A549 (cell line): ENCODE results near the gene PRSS53. TPM values are rescaled to one million over a fixed set of nuclear protein-coding genes. Genes with fewer than 3 reads are reported as not detected.
"Not testable (repeated sequence)": the region's sequence is repeated elsewhere in the genome, so short reads cannot be mapped to it uniquely, and the experiment has no call there.

Source experiments
- ATAC-seq, 2 experiments: fragments of 200-7000 bp in 1 of 2; fragments of >200 bp in 1 of 2; cut with Nextera tagmentation in 1 of 2; cut with Tn5 transposase in 1 of 2; 3 replicates each; pipeline versions ENCODE4 v1.8.0 to v1.9.1; 2018 to 2020; ENCODE audit warnings: mild to moderate bottlenecking in 1 of 2, moderate library complexity in 1 of 2
- CTCF ChIA-PET: fragments of 300-600 bp; sonication (Branson Sonifier 250); formaldehyde crosslinking; extraction: SDS; loops from one replicate; lab custom pipeline; 2021; ENCODE audit warnings: antibody characterized with exemption, inconsistent platforms; lab: Yijun Ruan, JAX
- POLR2A ChIA-PET: fragments of 350-600 bp; formaldehyde crosslinking; extraction: SDS; loops from one replicate; lab custom pipeline; 2021; ENCODE audit warnings: antibody characterized with exemption, inconsistent platforms; lab: Yijun Ruan, JAX
- DNase-seq, 2 experiments: peaks; one replicate each; pipeline versions ENCODE4 v3.0.0 to v3.0.0-alpha.2; 2011 to 2016; ENCODE audit warnings: low read depth in 1 of 2, low spot score in 1 of 2
- FAIRE-seq: peaks from 2 replicates; lab custom pipeline; 2011; peaks lifted over from hg19 to GRCh38; lab: Jason Lieb, UNC
- H3K27ac ChIP-seq, 2 experiments: fragments of >200 bp; sonication (Bioruptor Twin); formaldehyde crosslinking; 3 replicates each; pipeline ENCODE4 v1.5.1; 2016 to 2017
- H3K4me1 ChIP-seq: fragments of >200 bp; sonication (Bioruptor Twin); formaldehyde crosslinking; 3 replicates; pipeline ENCODE4 v1.6.1; 2016
- H3K4me2 ChIP-seq: fragments of >200 bp; sonication (Bioruptor Twin); formaldehyde crosslinking; 3 replicates; pipeline ENCODE4 v1.6.1; 2016
- H3K4me3 ChIP-seq: fragments of >200 bp; sonication (Bioruptor Twin); formaldehyde crosslinking; 3 replicates; pipeline ENCODE4 v1.5.1; 2016
- H3K9me3 ChIP-seq: fragments of >200 bp; sonication (Bioruptor Twin); formaldehyde crosslinking; 3 replicates; pipeline ENCODE4 v1.6.1; 2016
- CBX8 ChIP-seq: fragments of 200-600 bp; sonication (generic); IDR thresholded peaks from 2 replicates; pipeline ENCODE4 v1.6.1; 2016
- CHD4 ChIP-seq: fragments of 200-600 bp; sonication (generic); IDR thresholded peaks from 2 replicates; pipeline ENCODE4 v1.6.1; 2016; ENCODE audit warnings: antibody characterized with exemption, mild to moderate bottlenecking, borderline replicate concordance
- EHF ChIP-seq: fragments of 250-450 bp; sonication (Bioruptor Pico); IDR thresholded peaks from 2 replicates; pipeline ENCODE4 v1.5.0; 2020; ENCODE audit warnings: mild to moderate bottlenecking
- ESRRA ChIP-seq: fragments of 150-350 bp; IDR thresholded peaks from 2 replicates; pipeline ENCODE4 v1.6.1; 2014; ENCODE audit warnings: mild to moderate bottlenecking, low read length, borderline replicate concordance
- FOSB ChIP-seq: fragments of 250-450 bp; sonication (Bioruptor Pico); IDR thresholded peaks from 2 replicates; pipeline ENCODE4 v1.5.0; 2020; ENCODE audit warnings: mild to moderate bottlenecking, moderate library complexity
- FOXS1 ChIP-seq: fragments of 250-450 bp; sonication (Bioruptor Pico); IDR thresholded peaks from 2 replicates; pipeline ENCODE4 v1.5.0; 2020; ENCODE audit warnings: mild to moderate bottlenecking, moderate library complexity
- GATA3 ChIP-seq: IDR thresholded peaks from 2 replicates; pipeline ENCODE4 v1.6.1; 2012; ENCODE audit warnings: borderline replicate concordance
- HDAC2 ChIP-seq: fragments of 200-600 bp; sonication (generic); IDR thresholded peaks from 2 replicates; pipeline ENCODE4 v1.6.1; 2016
- HEYL ChIP-seq: fragments of 250-450 bp; sonication (Bioruptor Pico); IDR thresholded peaks from 2 replicates; pipeline ENCODE4 v1.8.0; 2021; ENCODE audit warnings: mild to moderate bottlenecking, moderate library complexity
- HOXB5 ChIP-seq: fragments of 250-450 bp; sonication (Bioruptor Pico); IDR thresholded peaks from 2 replicates; pipeline ENCODE4 v1.5.0; 2020; ENCODE audit warnings: mild to moderate bottlenecking, moderate library complexity
- JUN ChIP-seq, 2 experiments: fragments of >200 bp; sonication (Bioruptor Twin); formaldehyde crosslinking; IDR thresholded peaks; 2 replicates in 1 of 2; 3 replicates in 1 of 2; pipeline ENCODE4 v1.6.1; 2016 to 2017
- MAFK ChIP-seq: fragments of 450-650 bp; IDR thresholded peaks from 2 replicates; pipeline ENCODE4 v1.6.1; 2014; ENCODE audit not compliant: partially characterized antibody
- PHF8 ChIP-seq: fragments of 200-600 bp; sonication (generic); IDR thresholded peaks from 2 replicates; pipeline ENCODE4 v1.6.1; 2016; ENCODE audit warnings: low read depth, mild to moderate bottlenecking, antibody characterized with exemption, moderate library complexity, borderline replicate concordance
- POLR2A ChIP-seq: IDR thresholded peaks from 2 replicates; pipeline ENCODE4 v1.6.1; 2012; ENCODE audit warnings: mild to moderate bottlenecking, low read length
- RARB ChIP-seq: fragments of 250-450 bp; sonication (Bioruptor Pico); IDR thresholded peaks from 2 replicates; pipeline ENCODE4 v1.8.0; 2021; ENCODE audit warnings: mild to moderate bottlenecking, moderate library complexity
- RFX5 ChIP-seq: fragments of 450-650 bp; IDR thresholded peaks from 2 replicates; pipeline ENCODE4 v1.7.1; 2014; ENCODE audit warnings: antibody characterized with exemption, mild to moderate bottlenecking, moderate library complexity
- ZC3H11A ChIP-seq: fragments of 450-650 bp; IDR thresholded peaks from 2 replicates; pipeline ENCODE4 v1.6.1; 2014; ENCODE audit warnings: antibody characterized with exemption, mild to moderate bottlenecking
- WGBS: methylation state at CpG from one replicate; pipeline ENCODE4 v1.1.6; 2017; ENCODE audit errors: missing lambda C conversion rate; 5-methylcytosine and 5-hydroxymethylcytosine counted together
- polyA plus RNA-seq, 4 experiments: library from polyadenylated mRNA; depleted of rRNA in 3 of 4; stranded (reverse); fragments of >200 nt; fragmentation: RNase III in 1 of 4; extraction: RNeasy Plus Mini Kit Qiagen cat#74134 plus additional on column Dnase treatment in 1 of 4; gene quantifications; 2 replicates in 3 of 4; 3 replicates in 1 of 4; pipeline ENCODE4 v1.2.3, GENCODE V29; 2011 to 2017
- TF ChIP-seq, protein P1 (sequence below): IDR thresholded peaks from 2 replicates; pipeline ENCODE4 v1.6.1; 2012
- TF ChIP-seq, protein P2 (sequence below): fragments of 250-450 bp; sonication (Bioruptor Pico); IDR thresholded peaks from 2 replicates; pipeline ENCODE4 v1.5.0; 2021; ENCODE audit warnings: mild to moderate bottlenecking, moderate library complexity, borderline replicate concordance
- TF ChIP-seq, protein P3 (sequence below): fragments of >200 bp; sonication (Bioruptor Twin); formaldehyde crosslinking; IDR thresholded peaks from 3 replicates; pipeline ENCODE4 v1.6.1; 2016

Gene PRSS53
- polyA plus RNA-seq, 2 of the 4 experiments (the other 2 are of a cell fraction) = 0.79 to 1.5 TPM

DNA sequence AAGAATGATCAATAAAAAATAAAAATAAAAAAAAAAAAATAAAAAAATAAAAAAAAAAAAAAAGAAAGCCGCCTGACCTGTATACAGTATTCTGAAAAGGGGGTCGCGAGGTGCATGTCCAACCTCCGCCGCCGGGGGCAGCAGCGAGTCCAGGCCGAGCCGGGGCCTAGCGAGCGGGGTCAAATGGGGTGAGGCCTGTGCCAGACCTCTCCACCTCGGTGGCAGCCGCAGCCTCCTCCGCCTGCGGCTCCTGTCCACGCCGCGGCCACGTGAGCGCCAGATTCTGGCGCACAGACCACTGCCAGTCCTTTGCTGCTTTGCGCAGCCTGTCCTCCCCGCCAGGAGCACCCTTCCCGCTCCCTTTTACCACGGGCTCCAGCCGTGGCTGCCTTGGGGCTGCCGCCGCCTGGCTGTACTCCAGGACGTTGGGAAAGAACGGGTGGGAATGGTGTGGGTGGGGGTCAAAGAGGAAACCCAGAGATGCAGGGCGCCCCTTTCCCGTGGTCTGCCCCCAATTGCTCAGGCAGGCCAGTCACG, 17.0 kb upstream of the PRSS53 start (continued):
- no peak for TF ChIP-seq RFX5
- TF ChIP-seq, protein P1, sequence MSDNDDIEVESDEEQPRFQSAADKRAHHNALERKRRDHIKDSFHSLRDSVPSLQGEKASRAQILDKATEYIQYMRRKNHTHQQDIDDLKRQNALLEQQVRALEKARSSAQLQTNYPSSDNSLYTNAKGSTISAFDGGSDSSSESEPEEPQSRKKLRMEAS = peak; percentile 90
- TF ChIP-seq HEYL (CRISPR knock-in tag) = no peak

DNA sequence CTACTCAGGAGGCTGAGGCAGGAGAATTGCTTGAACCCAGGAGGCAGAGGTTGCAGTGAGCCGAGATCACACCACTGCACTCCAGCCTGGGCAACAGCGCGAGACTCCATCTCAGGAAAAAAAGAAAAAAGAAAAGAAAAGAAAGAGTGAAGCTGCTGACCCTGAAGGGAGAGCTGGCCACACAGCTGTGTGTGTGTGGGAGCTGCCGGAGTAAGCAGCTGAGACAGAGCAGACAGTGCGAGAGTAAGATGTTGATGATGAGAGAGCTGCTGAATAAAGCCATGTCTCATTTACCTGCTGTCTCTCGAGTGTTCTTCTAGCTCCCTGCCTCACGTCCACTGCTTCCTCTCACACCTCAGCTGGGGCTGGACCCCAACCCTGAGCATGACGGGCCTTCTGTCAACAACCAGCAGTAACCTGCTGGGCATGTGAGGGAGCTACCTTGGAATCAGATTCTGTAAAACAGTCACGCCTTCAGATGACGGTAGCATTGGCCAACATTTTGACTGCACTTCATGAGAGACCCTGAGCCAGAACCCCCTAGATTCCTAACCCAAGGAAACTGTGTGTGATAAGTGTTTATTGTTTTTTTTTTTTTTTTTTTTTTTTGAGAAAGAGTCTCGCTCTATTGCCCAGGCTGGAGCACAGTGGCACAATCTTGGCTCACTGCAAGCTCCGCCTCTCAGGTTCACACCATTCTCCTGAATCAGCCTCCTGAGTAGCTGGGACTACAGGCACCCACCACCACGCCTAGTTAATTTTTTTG, 12.3 kb upstream of the PRSS53 start:
- FAIRE-seq, ATAC-seq, H3K4me2 ChIP-seq, H3K9me3 ChIP-seq, H3K4me3 ChIP-seq, H3K27ac ChIP-seq, H3K4me1 ChIP-seq, DNase-seq: not testable (repeated sequence)
- ChIA-PET POLR2A (interaction anchor here (0.5 to 0.9 kb wide), 2 partner anchors 17 to 197 kb away, joined by 3 to 5 read pairs; partner anchors contain the start of gene KAT8), CTCF (interaction anchor here (0.6 to 12.6 kb wide), 9 partner anchors 10 to 175 kb away, joined by 3 to 97 read pairs (median 3); partner anchors contain the start of genes HSD3B7 and KAT8)
- 87% methylated on average over 13 of the region's 13 CpGs for WGBS

DNA sequence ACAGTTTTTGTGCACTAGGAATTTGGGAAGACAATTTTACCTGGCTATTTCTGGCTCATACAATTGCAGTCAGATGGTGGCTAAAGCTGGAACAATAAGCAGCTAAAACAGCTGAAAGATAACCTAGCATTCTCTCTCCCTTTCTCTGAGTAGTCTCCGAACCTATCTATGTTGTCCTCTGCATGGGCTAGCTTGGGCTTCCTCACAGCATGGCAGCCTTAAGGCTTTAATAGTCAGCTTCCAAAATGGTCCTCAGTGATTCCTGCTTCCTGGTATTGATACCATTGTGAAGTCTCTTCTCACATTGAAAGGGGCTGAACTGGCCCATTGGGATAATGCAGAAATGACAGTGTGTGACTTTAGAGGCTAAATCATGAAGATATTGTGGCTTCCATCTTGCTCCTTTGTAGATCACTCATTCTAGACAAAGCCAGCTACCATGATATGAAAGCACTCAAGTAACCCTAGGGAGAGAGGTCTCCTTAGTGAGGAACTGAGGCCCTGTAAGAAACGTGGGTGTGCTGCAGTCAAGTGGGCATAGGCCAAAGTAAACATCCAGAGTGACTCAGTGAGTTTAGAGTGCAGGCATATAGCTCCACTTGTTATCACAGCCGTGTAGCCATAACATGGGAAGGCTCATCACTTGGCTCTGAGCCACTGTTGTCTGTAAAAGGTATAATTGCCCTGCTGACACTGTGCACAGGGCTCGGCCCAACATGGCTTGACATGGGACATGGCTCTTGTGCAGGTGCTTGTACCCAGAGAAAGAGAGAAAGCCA, 11.3 kb upstream of the PRSS53 start:
- ChIA-PET CTCF (interaction anchor here (0.6 to 12.6 kb wide), 8 partner anchors 9 to 176 kb away, joined by 3 to 97 read pairs (median 3); partner anchors contain the start of genes HSD3B7 and KAT8), POLR2A (interaction anchor here (0.5 to 1.1 kb wide), 3 partner anchors 18 to 198 kb away, joined by 3 read pairs; partner anchors contain the start of genes KAT8 and SETD1A)
- H3K4me1 ChIP-seq = no peaks in the 10 kb centered on the region
- H3K4me3 ChIP-seq = no peak overlapping the region
- 25% methylated on average over 3 of the region's 4 CpGs for WGBS
- FAIRE-seq (no peak), DNase-seq (no peak), ATAC-seq (peak in 1 of 2 experiments; percentile 10; a peak in 2 of 6 replicates)
- no peaks in the 10 kb centered on the region for H3K9me3 ChIP-seq
- TF ChIP-seq MAFK (no peak), FOSB (no peak), GATA3 (no peak), ZC3H11A (no peak)
- TF ChIP-seq, protein P2, sequence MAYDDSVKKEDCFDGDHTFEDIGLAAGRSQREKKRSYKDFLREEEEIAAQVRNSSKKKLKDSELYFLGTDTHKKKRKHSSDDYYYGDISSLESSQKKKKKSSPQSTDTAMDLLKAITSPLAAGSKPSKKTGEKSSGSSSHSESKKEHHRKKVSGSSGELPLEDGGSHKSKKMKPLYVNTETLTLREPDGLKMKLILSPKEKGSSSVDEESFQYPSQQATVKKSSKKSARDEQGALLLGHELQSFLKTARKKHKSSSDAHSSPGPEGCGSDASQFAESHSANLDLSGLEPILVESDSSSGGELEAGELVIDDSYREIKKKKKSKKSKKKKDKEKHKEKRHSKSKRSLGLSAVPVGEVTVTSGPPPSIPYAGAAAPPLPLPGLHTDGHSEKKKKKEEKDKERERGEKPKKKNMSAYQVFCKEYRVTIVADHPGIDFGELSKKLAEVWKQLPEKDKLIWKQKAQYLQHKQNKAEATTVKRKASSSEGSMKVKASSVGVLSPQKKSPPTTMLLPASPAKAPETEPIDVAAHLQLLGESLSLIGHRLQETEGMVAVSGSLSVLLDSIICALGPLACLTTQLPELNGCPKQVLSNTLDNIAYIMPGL (CRISPR knock-in tag) = no peak
- TF ChIP-seq, protein P3, sequence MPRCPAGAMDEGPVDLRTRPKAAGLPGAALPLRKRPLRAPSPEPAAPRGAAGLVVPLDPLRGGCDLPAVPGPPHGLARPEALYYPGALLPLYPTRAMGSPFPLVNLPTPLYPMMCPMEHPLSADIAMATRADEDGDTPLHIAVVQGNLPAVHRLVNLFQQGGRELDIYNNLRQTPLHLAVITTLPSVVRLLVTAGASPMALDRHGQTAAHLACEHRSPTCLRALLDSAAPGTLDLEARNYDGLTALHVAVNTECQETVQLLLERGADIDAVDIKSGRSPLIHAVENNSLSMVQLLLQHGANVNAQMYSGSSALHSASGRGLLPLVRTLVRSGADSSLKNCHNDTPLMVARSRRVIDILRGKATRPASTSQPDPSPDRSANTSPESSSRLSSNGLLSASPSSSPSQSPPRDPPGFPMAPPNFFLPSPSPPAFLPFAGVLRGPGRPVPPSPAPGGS = no peak
- no peak overlapping the region for H3K4me2 ChIP-seq
- H3K27ac ChIP-seq = no peak overlapping the region

DNA sequence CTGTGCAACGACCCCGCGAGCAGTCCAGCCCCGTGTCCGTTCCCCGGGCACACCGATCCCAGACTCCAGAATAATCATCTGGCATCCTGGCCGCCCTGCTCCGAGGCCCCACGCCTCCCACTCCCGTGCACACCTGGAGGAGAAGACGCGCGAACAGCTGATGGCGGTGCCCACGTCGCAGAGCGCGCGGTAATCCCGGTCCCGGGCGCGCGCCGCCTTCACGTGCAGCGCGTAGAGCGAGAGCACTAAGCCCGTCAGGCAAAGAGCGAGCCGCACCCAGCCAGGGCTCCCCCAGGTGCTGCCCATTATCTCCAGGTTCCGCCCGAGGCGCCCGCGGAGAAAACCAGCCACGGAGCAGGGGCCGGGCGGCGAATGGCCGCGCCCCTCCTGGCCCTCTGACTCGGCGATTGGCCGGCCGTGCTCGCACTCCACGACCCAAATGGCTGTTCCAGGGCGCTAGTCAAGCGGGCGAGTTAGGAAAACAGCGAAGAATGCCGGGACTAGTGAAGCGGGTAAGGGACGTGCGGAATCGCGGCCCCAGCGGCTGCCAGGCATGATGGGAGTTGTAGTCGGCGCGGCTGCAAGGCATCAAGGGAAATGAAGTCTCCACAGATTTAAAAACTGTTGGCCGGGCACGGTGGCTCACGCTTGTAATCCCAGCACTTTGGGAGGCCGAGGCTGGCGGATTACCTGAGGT, 5.8 kb upstream of the PRSS53 start, which contains the start of gene VKORC1:
VKORC1 (minus strand) TSS at position 374 of the 697 bp plus-strand sequence; CDS start at position 306, 68 bp downstream.
- Histone ChIP-seq H3K27ac (peak within 1 kb of the TSS; percentile 82 to 89), H3K4me1 (peaks cover 11% of the 10 kb centered on the region; the same call in 2 of the 3 replicates), H3K4me2 (peak within 1 kb of the TSS; percentile 98), H3K9me3 (no peaks in the 10 kb centered on the region), H3K4me3 (peak within 1 kb of the TSS; percentile 83)
- FAIRE-seq (no peak), DNase-seq (peak; percentile 95 to 99), ATAC-seq (peak; percentile 94 to 98)
- WGBS = 2% methylated on average over 25 of the region's 69 CpGs
- POLR2A ChIA-PET = interaction anchor here (1.5 to 3.4 kb wide), 3 partner anchors 21 to 109 kb away, joined by 4 to 14 read pairs (median 7); partner anchors contain the start of genes HSD3B7, KAT8, ZNF646 and ZNF668
- CTCF ChIA-PET = interaction anchor here (0.6 to 12.6 kb wide), 6 partner anchors 16 to 288 kb away, joined by 3 to 97 read pairs (median 4); partner anchors contain the start of gene HSD3B7
- no peak for TF ChIP-seq CBX8
- TF ChIP-seq, protein P3 = peak; percentile 40; the same call in 1 of the 3 replicates
- TF ChIP-seq ESRRA = no peak
- TF ChIP-seq PHF8 = no peak
- peak; percentile 62 for TF ChIP-seq POLR2A
- no peak for TF ChIP-seq FOXS1 (CRISPR knock-in tag)
- TF ChIP-seq RARB (CRISPR knock-in tag) = no peak
- no peak for TF ChIP-seq EHF (CRISPR knock-in tag)
- TF ChIP-seq HOXB5 (CRISPR knock-in tag) = no peak
- peak in 1 of 2 experiments; percentile 48; a peak in 2 of 5 replicates for TF ChIP-seq JUN (IDR thresholded peaks at IDR 0.05)
- no peak for TF ChIP-seq CHD4
- TF ChIP-seq, protein P2 (CRISPR knock-in tag) = no peak
- TF ChIP-seq HDAC2 = peak; percentile 35; the same call in 1 of the 2 replicates
